Measurements from ENCODE around the gene ATG14.
"Not testable (repeated sequence)": the region's sequence is repeated elsewhere in the genome, so short reads cannot be mapped to it uniquely, and the experiment has no call there.

ATG14 gene

GRCh38 chr14:55347748-55348147 is 63.9 kb downstream of the ATG14 start:
- DNase-seq = no peak

- DNase-seq = no peak
Observed at GRCh38 chr14:55347040-55347439, 64.6 kb downstream of the ATG14 start.

DNA sequence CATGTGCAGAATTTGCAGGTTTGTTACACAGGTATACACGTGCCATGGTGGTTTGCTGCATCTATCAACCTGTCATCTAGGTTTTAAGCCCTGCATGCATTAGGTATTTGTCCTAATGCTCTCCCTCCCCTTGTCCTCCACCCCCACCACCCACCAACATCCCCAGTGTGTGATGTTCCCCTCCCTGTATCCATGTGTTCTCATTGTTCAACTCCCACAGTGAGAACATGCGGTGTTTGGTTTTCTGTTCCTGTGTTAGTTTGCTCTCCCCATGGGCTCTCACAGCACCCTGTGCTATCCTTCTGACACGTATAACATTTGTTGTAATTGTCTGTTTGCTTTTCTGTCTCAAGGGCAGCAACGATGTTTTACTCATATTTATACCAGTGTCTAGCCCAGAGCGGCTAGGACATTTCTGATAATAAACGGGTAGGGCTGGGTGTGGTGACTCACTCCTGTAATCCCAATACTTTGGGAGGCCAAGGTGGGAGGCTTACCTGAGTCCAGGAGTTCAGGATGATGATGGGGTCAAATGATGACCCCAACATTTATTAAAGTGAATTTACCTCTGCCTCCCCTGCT is 67.0 kb downstream of the ATG14 start:
- DNase-seq = not testable (repeated sequence)

GRCh38 chr14:55341781-55342180 is 69.8 kb downstream of the ATG14 start:
- DNase-seq = no peak

GRCh38 chr14:55340482-55340881 is 71.1 kb downstream of the ATG14 start:
- DNase-seq = no peak

DNA sequence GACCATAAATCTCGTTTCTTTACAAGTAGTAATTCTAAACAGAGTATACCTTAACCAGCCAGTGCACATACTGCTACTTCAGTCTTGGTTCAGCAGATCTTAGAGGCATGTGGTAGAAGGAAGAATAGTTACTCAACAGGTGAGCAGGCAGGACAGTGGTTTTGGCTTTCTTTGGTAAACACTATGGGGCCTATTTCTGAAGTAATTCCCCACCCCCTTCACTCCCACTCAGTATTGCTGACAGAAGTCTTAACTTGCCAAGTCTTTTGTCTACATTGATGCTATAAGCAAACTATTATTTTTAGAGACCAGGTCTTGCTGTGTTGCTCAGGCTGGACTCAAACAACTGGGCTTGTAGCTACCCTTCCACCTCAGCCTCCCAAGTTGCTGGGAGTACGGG is 71.9 kb downstream of the ATG14 start:
- no peak for DNase-seq

DNA sequence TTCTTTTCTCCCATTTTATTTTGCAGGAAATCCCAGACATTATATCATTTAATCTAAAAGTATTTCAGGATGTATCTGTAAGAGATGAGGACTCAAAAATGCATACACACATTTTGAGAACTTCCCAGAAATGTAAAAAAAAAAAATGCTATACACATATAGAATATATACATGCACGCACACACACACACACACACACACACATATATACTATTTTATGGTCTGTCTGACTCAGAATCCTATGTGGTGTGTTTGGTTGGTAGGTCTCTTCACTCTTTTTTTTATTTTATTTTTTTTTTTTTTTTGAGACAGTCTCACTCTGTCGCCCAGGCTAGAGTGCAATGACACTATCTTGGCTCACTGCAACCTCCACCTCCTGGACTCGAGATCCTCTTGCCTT is 74.9 kb downstream of the ATG14 start:
- DNase-seq = no peak

- no peak for DNase-seq
Observed at GRCh38 chr14:55336162-55336561, 75.5 kb downstream of the ATG14 start.

- no peak for DNase-seq
Observed at GRCh38 chr14:55333711-55334485, 77.7 kb downstream of the ATG14 start.

GRCh38 chr14:55332654-55333570 is 78.7 kb downstream of the ATG14 start:
- no peak for DNase-seq

DNA sequence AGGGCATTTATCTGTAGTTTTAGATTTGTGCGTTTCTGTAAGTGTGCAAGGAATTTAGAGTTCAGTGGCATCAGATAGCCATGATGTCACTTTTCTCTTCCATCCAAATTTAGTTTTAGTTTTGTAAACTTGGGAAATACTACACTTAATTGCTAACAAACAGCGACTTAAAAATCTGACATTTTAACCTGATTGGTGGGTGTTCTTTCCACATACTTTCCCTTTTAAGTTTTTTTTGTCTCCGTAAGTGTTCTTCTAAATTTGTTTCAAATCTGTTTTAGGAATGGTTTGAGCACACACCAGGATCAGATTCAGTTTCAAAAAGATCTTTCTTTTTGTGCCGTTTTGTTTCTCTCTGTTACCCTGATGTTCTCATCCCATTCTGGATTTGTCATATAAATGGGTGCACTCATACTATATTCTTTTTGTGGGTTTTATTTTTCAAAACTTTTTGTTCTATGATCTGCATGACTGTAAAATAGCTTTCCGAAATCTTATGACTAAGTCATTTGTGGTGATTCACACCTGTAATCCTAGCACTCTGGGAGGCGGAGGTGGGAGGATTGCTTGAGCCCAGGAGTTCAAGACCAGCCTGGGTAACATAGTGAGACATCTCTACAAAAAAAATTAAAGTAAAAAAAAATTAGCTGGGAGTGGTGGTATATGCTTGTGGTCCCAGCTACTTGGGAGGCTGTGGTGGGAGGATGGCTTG is 81.5 kb downstream of the ATG14 start:
- no peak for DNase-seq

DNA sequence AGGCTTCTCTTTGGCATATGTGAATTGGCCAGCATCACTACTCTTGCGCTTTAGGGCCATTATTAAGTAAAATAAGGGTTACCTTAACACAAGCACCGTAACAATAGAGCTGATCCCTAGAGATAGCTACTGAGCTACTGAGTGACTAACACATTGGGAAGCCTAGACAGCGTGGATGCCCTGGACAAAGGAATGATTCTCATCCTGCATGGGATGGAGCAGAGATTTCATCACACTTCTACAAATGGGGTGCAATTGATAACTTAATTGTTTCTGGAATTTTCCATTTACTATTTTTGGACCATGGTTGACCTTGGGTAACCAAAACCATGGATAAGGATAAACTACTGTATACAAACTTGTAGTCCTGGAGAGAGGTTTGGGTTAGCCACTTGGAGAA is 83.3 kb downstream of the ATG14 start:
- no peak for DNase-seq

DNA sequence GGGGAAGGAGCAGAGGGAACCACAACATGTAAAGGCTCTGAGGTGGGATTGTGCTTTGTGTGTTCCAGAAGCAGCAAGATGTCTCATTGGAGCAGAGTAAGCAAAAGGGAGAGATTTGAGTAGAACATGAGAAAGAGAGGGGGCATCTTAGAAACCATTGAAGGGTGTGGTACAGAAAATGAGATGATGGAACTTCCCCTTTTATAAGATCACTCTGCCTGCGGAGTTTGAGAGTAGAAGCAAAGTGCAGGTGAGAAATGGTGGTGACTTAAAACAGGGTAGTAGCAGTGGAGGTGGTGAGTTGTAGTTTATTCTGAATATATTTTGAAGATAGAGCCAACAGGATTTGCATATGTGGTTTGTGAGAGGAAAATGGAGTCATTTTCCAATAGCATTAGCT is 84.5 kb downstream of the ATG14 start:
- DNase-seq = no peak

DNA sequence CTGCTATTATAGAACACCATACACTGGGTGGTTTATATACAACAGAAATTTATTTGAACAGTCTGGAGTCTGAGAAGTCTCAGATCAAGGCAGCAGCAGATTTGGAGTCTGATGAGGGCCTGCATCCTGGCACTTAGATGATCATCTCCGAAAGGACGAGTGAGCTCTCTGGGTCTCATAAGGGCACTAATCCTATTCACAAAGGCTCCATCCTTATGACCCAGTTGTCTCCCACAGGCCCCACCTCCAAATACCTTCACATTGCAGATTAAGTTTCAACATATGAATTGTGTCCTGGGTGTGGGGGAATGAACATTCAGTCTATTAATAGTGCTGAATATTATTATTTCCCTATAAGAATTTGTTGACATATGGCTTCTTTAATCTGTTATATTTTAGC is 86.8 kb downstream of the ATG14 start:
- DNase-seq = no peak

GRCh38 chr14:55323910-55324309 is 87.7 kb downstream of the ATG14 start:
- no peak for DNase-seq

DNA sequence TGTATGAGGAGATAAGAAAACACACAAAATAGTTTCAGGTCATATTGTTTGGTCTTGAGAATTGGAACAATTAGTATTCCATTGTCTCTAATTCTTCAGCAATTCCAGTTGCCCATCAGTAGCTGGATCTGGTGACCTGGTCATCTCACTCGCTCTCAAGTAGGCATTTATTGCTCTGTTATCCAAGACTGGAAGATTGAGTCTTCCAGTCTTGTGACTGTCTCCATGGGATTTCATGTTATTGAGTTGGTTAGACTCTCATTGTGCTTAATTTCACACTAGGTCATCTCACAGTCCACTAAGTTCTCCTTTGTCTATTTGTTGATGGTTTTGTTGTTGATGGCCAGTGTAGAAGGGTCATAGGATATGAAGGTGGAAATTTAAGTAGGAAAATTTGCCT is 92.9 kb downstream of the ATG14 start:
- DNase-seq = no peak

DNA sequence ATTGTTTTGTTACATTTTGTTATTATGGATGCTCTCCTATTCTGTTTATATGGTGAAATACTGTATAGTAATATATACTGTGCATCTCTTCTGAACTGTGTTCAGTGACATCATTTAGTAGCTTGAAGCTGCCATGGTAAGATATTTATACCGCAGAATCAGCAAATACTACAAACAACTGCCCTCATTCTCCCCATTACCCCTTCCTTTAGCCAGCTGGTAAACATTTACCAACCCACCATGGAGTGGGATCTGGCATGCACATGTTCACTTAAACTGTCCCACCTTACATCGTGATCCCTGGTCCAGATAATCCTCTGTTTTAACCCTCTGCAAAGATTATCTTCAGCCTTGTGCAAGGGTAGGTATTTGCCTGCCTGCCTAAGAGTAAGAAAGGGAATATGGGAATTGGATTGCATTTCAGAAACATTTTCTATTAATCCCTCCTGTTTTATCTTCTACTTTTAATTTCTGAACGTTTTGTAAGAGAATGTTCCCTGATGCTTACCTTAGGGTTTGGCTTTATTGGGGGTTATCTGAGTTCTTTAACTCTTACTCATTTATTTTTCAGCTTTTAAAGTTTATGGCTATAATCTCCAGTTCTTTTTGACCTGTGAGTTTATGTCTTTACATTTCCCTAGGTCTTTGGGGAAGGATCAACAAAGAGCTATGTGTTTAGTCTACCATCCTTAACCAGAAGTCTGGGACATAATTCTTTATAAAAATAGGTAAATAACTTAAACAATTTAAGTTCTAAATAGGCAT is 93.9 kb downstream of the ATG14 start:
- DNase-seq = no peak

DNA sequence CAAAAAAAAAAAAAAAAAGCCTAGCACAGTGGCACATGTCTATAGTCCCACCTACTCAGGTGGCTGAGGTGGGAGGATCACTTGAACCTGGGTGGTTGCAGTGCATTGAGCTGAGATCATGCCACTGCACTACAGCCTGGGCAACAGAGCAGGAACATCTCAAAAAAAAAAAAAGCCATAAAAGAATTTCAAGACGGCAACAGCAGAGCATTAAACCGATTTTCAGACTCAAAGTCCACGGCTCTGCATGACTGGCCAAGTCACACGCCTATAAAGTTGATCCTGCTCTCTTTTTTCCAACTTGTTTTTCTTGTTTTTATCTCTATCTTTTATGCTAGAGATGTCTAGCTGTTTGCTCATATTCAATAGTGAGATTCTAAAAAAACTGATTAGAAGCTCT is 95.1 kb downstream of the ATG14 start:
- DNase-seq = no peak

Data from NCI-H1436 (cell line).